ENCODE measurements around the gene RRAGD. TPM values are rescaled to one million over a fixed set of nuclear protein-coding genes. Genes with fewer than 3 reads are reported as not detected.
A peak's percentile ranks its signal among the peaks of the same experiment; 100 is the strongest.

The RRAGD gene
- total RNA-seq, 2 donors from 2014 or later = 19.4 to 22.7 TPM

GRCh38 chr6:89388846-89389245 is 23.2 kb downstream of the RRAGD start:
- no peak for DNase-seq (ENCODE audit: low spot score)
- intact Hi-C loops (cut with DNase I) = no loop called here
- 95% methylated on average over 6 of the region's 6 CpGs for WGBS
- Histone ChIP-seq H3K4me1 (replicated peaks) (no peaks in the 10 kb centered on the region), H3K36me3 (no peaks in the 10 kb centered on the region), H3K27me3 (replicated peaks; ENCODE audit: insufficient read depth) (no peaks in the 10 kb centered on the region), H3K27ac (no peak overlapping the region), H3K9me3 (no peaks in the 10 kb centered on the region), H3K4me3 (no peak overlapping the region)
- TF ChIP-seq, protein P1, sequence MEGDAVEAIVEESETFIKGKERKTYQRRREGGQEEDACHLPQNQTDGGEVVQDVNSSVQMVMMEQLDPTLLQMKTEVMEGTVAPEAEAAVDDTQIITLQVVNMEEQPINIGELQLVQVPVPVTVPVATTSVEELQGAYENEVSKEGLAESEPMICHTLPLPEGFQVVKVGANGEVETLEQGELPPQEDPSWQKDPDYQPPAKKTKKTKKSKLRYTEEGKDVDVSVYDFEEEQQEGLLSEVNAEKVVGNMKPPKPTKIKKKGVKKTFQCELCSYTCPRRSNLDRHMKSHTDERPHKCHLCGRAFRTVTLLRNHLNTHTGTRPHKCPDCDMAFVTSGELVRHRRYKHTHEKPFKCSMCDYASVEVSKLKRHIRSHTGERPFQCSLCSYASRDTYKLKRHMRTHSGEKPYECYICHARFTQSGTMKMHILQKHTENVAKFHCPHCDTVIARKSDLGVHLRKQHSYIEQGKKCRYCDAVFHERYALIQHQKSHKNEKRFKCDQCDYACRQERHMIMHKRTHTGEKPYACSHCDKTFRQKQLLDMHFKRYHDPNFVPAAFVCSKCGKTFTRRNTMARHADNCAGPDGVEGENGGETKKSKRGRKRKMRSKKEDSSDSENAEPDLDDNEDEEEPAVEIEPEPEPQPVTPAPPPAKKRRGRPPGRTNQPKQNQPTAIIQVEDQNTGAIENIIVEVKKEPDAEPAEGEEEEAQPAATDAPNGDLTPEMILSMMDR (IDR thresholded peaks at IDR 0.05) = no peak
- TF ChIP-seq POLR2A (IDR thresholded peaks at IDR 0.05) = no peak
- TF ChIP-seq POLR2AphosphoS5 (IDR thresholded peaks at IDR 0.05) = no peak

DNA sequence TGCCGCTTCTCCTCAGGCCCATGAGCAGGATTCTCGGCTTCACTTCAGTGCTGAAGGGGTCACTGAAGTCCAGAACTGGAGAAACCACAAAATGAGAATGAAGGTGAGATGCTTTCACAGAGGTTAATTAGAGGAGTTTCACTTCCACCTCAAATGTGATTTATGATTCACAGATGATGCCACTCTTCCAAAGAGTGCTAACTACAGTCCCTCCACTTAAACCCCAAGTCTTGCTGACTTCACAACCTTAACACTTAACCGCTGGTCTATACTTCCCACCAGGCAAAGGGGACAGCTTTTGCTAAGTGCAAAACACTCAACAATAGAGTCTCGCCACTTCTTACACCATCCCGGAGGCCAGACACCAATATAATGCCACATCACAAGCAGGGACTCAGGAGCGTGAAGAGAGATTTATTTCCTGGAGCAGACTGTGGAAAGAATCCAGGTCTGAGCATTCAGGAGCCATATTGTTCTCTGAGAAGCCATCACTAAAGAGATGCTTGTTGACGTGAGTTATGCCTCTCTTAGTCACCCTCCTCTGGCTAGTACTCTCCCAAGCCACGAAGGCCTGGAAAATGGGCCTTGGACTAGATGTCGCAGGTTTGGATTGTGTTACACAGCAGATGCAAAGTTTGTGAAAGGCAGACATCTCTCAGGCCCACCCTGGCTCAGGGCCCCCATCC is 24.4 kb downstream of the RRAGD start:
- no peak overlapping the region for H3K27ac ChIP-seq
- H3K36me3 ChIP-seq = no peaks in the 10 kb centered on the region
- H3K4me3 ChIP-seq = no peak overlapping the region
- intact Hi-C loops (cut with DNase I) = no loop called here
- WGBS = 89% methylated on average over 9 of the region's 9 CpGs
- no peaks in the 10 kb centered on the region for H3K4me1 ChIP-seq (replicated peaks)
- TF ChIP-seq POLR2A (IDR thresholded peaks at IDR 0.05) (no peak), POLR2AphosphoS5 (IDR thresholded peaks at IDR 0.05) (no peak)
- TF ChIP-seq, protein P1 (IDR thresholded peaks at IDR 0.05) = no peak
- no peaks in the 10 kb centered on the region for H3K27me3 ChIP-seq (replicated peaks; ENCODE audit: insufficient read depth)
- no peak for DNase-seq (ENCODE audit: low spot score)
- no peaks in the 10 kb centered on the region for H3K9me3 ChIP-seq

DNA sequence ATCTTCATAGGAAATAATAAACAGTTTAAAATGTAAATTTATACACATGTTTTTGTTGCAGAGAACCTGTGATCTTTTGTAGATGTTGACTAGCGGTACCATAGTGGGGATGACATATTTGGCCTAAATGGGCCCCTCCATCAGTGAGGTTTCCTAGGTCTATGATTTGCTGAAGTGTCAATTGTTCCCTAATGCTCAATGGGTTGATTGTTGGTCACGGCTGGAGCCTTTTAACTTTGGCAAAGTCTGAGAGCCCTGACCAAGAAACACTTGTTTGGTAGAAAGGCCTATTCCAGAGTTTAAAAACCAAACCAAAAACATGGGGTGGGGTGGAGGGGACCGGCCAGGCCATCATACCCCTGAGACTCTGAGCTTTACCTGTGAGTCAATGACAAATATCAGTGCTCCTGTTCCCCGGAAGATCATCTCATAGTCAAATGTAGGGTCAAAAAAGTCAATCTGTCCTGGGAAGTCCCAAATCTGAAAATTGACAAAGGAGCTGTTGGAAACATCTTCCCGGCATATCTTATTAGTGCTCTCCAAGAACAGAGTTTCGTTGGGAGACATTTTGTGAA is 25.1 kb downstream of the RRAGD start:
- intact Hi-C loops (cut with DNase I) = no loop called here
- Histone ChIP-seq H3K4me3 (no peak overlapping the region), H3K27me3 (replicated peaks; ENCODE audit: insufficient read depth) (no peaks in the 10 kb centered on the region), H3K36me3 (no peaks in the 10 kb centered on the region), H3K4me1 (replicated peaks) (no peaks in the 10 kb centered on the region), H3K9me3 (no peaks in the 10 kb centered on the region), H3K27ac (no peak overlapping the region)
- TF ChIP-seq, protein P1 (IDR thresholded peaks at IDR 0.05) = no peak
- TF ChIP-seq POLR2A (IDR thresholded peaks at IDR 0.05) = no peak
- no peak for TF ChIP-seq POLR2AphosphoS5 (IDR thresholded peaks at IDR 0.05)
- 96% methylated on average over 6 of the region's 6 CpGs for WGBS
- DNase-seq (ENCODE audit: low spot score) = no peak

DNA sequence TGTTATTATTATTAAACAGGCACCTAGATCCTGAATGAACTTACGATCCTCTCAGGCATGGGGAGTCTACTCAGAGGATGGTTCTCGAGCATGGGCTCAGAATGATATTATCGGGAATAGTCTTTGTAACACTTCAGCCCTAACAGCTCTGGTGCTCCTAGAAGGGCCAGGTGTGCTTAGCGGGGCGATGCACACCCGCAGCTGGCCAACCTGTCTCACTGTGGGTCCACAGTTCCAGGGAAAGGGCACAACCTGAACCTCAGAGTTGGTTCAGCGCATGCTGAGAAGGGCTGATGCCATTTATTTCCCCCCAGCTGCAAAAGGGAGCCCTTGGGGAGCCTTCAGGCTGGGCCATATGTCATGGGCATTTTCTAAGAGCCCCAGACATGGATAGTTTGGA is 26.2 kb downstream of the RRAGD start:
- Histone ChIP-seq H3K27me3 (replicated peaks; ENCODE audit: insufficient read depth) (no peaks in the 10 kb centered on the region), H3K4me3 (no peak overlapping the region), H3K4me1 (replicated peaks) (no peaks in the 10 kb centered on the region), H3K27ac (no peak overlapping the region), H3K36me3 (no peaks in the 10 kb centered on the region), H3K9me3 (no peaks in the 10 kb centered on the region)
- 86% methylated on average over 7 of the region's 7 CpGs for WGBS
- no peak for DNase-seq (ENCODE audit: low spot score)
- TF ChIP-seq, protein P1 (IDR thresholded peaks at IDR 0.05) = no peak
- TF ChIP-seq POLR2A (IDR thresholded peaks at IDR 0.05) (no peak), POLR2AphosphoS5 (IDR thresholded peaks at IDR 0.05) (no peak)
- intact Hi-C loops (cut with DNase I) = no loop called here

DNA sequence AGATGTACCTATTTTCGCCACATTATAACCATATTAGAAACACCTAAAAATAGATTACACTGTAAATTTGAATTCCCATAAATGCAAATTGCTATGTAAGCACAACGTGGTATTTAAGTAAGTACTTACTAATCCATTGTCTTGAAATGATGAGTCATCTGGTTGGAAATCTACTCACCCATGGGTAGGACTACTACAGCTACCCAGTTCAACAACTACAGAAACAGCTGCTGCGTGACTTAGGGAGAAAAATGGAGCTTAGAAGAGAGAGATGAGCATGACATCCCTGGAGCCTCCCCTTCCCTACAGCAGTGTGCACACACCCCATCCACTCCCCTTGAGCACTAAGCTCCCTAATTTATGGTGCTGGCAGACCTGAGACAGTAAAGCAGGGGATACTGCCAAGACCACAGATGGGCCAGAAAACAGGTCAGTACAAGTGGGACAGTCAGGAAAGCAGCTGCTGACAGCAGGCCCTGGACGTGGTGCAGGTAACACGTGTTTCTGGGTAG is 26.9 kb downstream of the RRAGD start:
- H3K36me3 ChIP-seq = no peaks in the 10 kb centered on the region
- H3K4me1 ChIP-seq (replicated peaks) = no peaks in the 10 kb centered on the region
- DNase-seq (ENCODE audit: low spot score) = peak; percentile 71
- H3K9me3 ChIP-seq = no peaks in the 10 kb centered on the region
- no peaks in the 10 kb centered on the region for H3K27me3 ChIP-seq (replicated peaks; ENCODE audit: insufficient read depth)
- no peak overlapping the region for H3K27ac ChIP-seq
- intact Hi-C loops (cut with DNase I) = no loop called here
- no peak overlapping the region for H3K4me3 ChIP-seq
- WGBS = 28% methylated on average over 5 of the region's 5 CpGs
- TF ChIP-seq, protein P1 (IDR thresholded peaks at IDR 0.05) = no peak
- TF ChIP-seq POLR2AphosphoS5 (IDR thresholded peaks at IDR 0.05) = peak; percentile 75

All from prostate gland (tissue), 2 donors.